HEK293 (cell line): ENCODE results near the gene SCRT2.

Experiments
- CTCF ChIA-PET: fragments of 350-600 bp; formaldehyde crosslinking; extraction: SDS; loops from one replicate; lab custom pipeline; 2021; ENCODE audit warnings: antibody characterized with exemption; lab: Yijun Ruan, JAX
- POLR2A ChIA-PET: fragments of 300-600 bp; formaldehyde crosslinking; extraction: SDS; loops from one replicate; lab custom pipeline; 2020; ENCODE audit warnings: antibody characterized with exemption, inconsistent platforms; lab: Yijun Ruan, JAX
- H3K27ac ChIP-seq: fragments of 200-500 bp; sonication (Bioruptor generic); 2 replicates; pipeline ENCODE4 v1.5.1; 2014; ENCODE audit warnings: low read depth, low read length, control low read depth, inconsistent platforms; ENCODE audit errors: extremely low read depth
- H3K36me3 ChIP-seq, 2 experiments: fragments of 200-500 bp in 1 of 2; sonication (Bioruptor generic) in 1 of 2; 1 replicate in 1 of 2; 2 replicates in 1 of 2; pipeline ENCODE4 v1.5.1; 2014 to 2017; ENCODE audit warnings: inconsistent platforms in 2 of 2, low read length in 2 of 2; ENCODE audit not compliant: control insufficient read depth in 2 of 2, insufficient read depth in 1 of 2
- H3K4me1 ChIP-seq: fragments of 200-500 bp; sonication (Bioruptor generic); 2 replicates; pipeline ENCODE4 v1.5.1; 2014; ENCODE audit warnings: mild to moderate bottlenecking, low read length, inconsistent platforms; ENCODE audit not compliant: control insufficient read depth, insufficient read depth
- H3K4me3 ChIP-seq: 2 replicates; pipeline ENCODE4 v1.5.1; 2011; ENCODE audit warnings: low read depth, mild to moderate bottlenecking, control low read depth, low read length, moderate library complexity
- H3K9me3 ChIP-seq: fragments of 200-500 bp; sonication (Bioruptor generic); 2 replicates; pipeline ENCODE4 v1.5.1; 2014; ENCODE audit warnings: low read depth, low read length, inconsistent platforms; ENCODE audit not compliant: control insufficient read depth, insufficient read depth
- ATF2 ChIP-seq: fragments of 450-650 bp; formaldehyde crosslinking; IDR thresholded peaks from 2 replicates; pipeline ENCODE4 v1.5.1; 2016; ENCODE audit warnings: missing biosample characterization, missing genetic modification characterization, low read depth
- EGR2 ChIP-seq: fragments of 450-650 bp; formaldehyde crosslinking; IDR thresholded peaks from 2 replicates; pipeline ENCODE4 v1.5.1; 2016; ENCODE audit warnings: low read depth, missing biosample characterization, missing genetic modification characterization
- GFI1B ChIP-seq: fragments of 450-650 bp; formaldehyde crosslinking; IDR thresholded peaks from 2 replicates; pipeline ENCODE4 v1.5.1; 2016; ENCODE audit warnings: missing biosample characterization, missing genetic modification characterization
- GLI4 ChIP-seq: fragments of 450-650 bp; formaldehyde crosslinking; IDR thresholded peaks from 2 replicates; pipeline ENCODE4 v1.5.1; 2016; ENCODE audit warnings: missing biosample characterization, missing genetic modification characterization
- PRDM6 ChIP-seq: fragments of 450-650 bp; formaldehyde crosslinking; IDR thresholded peaks from 2 replicates; pipeline ENCODE4 v1.5.1; 2017; ENCODE audit warnings: missing biosample characterization, missing genetic modification characterization
- RBAK ChIP-seq: fragments of 450-650 bp; formaldehyde crosslinking; IDR thresholded peaks from 2 replicates; pipeline ENCODE4 v1.5.1; 2016; ENCODE audit warnings: missing biosample characterization, missing genetic modification characterization
- SCRT2 ChIP-seq: fragments of 450-650 bp; formaldehyde crosslinking; IDR thresholded peaks from 2 replicates; pipeline ENCODE4 v1.5.1; 2016; ENCODE audit warnings: missing biosample characterization, missing genetic modification characterization
- TCF7L2 ChIP-seq: IDR thresholded peaks from 2 replicates; pipeline ENCODE4 v1.6.1; 2011; ENCODE audit warnings: low read depth, mild to moderate bottlenecking, inconsistent platforms, low read length, moderate library complexity, borderline replicate concordance
- ZNF132 ChIP-seq: fragments of 450-650 bp; formaldehyde crosslinking; IDR thresholded peaks from 2 replicates; pipeline ENCODE4 v1.5.1; 2017; ENCODE audit warnings: missing biosample characterization, missing genetic modification characterization, borderline replicate concordance
- ZNF18 ChIP-seq: fragments of 450-650 bp; formaldehyde crosslinking; IDR thresholded peaks from 2 replicates; pipeline ENCODE4 v1.5.1; 2016; ENCODE audit warnings: missing biosample characterization, missing genetic modification characterization
- ZNF354C ChIP-seq: fragments of 450-650 bp; formaldehyde crosslinking; IDR thresholded peaks from 2 replicates; pipeline ENCODE4 v1.5.1; 2016; ENCODE audit warnings: missing biosample characterization, missing genetic modification characterization, low read depth, borderline replicate concordance
- ZNF394 ChIP-seq: fragments of 450-650 bp; formaldehyde crosslinking; IDR thresholded peaks from 2 replicates; pipeline ENCODE4 v1.5.1; 2016; ENCODE audit warnings: missing biosample characterization, missing genetic modification characterization, mild to moderate bottlenecking, moderate library complexity, borderline replicate concordance
- ZNF513 ChIP-seq: fragments of 450-650 bp; IDR thresholded peaks from 2 replicates; pipeline ENCODE4 v1.5.1; 2018; ENCODE audit warnings: missing biosample characterization, missing genetic modification characterization
- ZNF548 ChIP-seq: fragments of 450-650 bp; formaldehyde crosslinking; IDR thresholded peaks from 2 replicates; pipeline ENCODE4 v1.5.1; 2016; ENCODE audit warnings: missing biosample characterization, missing genetic modification characterization
- ZNF549 ChIP-seq: fragments of 450-650 bp; IDR thresholded peaks from 2 replicates; pipeline ENCODE4 v1.5.1; 2018; ENCODE audit warnings: missing biosample characterization, missing genetic modification characterization, mild to moderate bottlenecking, inconsistent platforms, moderate library complexity
- ZNF580 ChIP-seq: fragments of 450-650 bp; formaldehyde crosslinking; IDR thresholded peaks from 2 replicates; pipeline ENCODE4 v1.5.1; 2016; ENCODE audit warnings: missing biosample characterization, missing genetic modification characterization
- ZNF585B ChIP-seq: fragments of 450-650 bp; formaldehyde crosslinking; IDR thresholded peaks from 2 replicates; pipeline ENCODE4 v1.5.1; 2016; ENCODE audit warnings: missing biosample characterization, missing genetic modification characterization
- ZNF621 ChIP-seq: fragments of 450-650 bp; formaldehyde crosslinking; IDR thresholded peaks from 2 replicates; pipeline ENCODE4 v1.5.1; 2017; ENCODE audit warnings: missing biosample characterization, missing genetic modification characterization
- ZNF624 ChIP-seq: fragments of 450-650 bp; formaldehyde crosslinking; IDR thresholded peaks from 2 replicates; pipeline ENCODE4 v1.5.1; 2017; ENCODE audit warnings: missing biosample characterization, missing genetic modification characterization
- ZNF626 ChIP-seq: fragments of 450-650 bp; sonication (Bioruptor Pico); formaldehyde crosslinking; IDR thresholded peaks from 2 replicates; pipeline ENCODE4 v1.5.1; 2018; ENCODE audit warnings: missing biosample characterization, missing genetic modification characterization, inconsistent platforms
- ZNF654 ChIP-seq: fragments of 450-650 bp; formaldehyde crosslinking; IDR thresholded peaks from 2 replicates; pipeline ENCODE4 v1.5.1; 2016; ENCODE audit warnings: low read depth, missing biosample characterization, missing genetic modification characterization
- ZNF707 ChIP-seq: fragments of 450-650 bp; formaldehyde crosslinking; IDR thresholded peaks from 2 replicates; pipeline ENCODE4 v1.5.1; 2016; ENCODE audit warnings: missing biosample characterization, missing genetic modification characterization
- ZNF776 ChIP-seq: fragments of 450-650 bp; formaldehyde crosslinking; IDR thresholded peaks from 2 replicates; pipeline ENCODE4 v1.5.0; 2017; ENCODE audit warnings: missing biosample characterization, missing genetic modification characterization, borderline replicate concordance
- ZNF830 ChIP-seq: fragments of 450-650 bp; IDR thresholded peaks from 2 replicates; pipeline ENCODE4 v1.5.0; 2018; ENCODE audit warnings: missing biosample characterization, missing genetic modification characterization, low read depth, mild to moderate bottlenecking, moderate library complexity
- ZXDB ChIP-seq: fragments of 450-650 bp; formaldehyde crosslinking; IDR thresholded peaks from 2 replicates; pipeline ENCODE4 v1.5.1; 2016; ENCODE audit warnings: missing biosample characterization, missing genetic modification characterization

The SCRT2 gene

GRCh38 chr20:698276-698675 is 22.7 kb upstream of the SCRT2 start:
- Histone ChIP-seq H3K36me3 (no peaks in the 10 kb centered on the region), H3K9me3 (no peaks in the 10 kb centered on the region), H3K27ac (no peak overlapping the region), H3K4me3 (no peak overlapping the region)
- ChIA-PET POLR2A (no interaction called here), CTCF (interaction anchor here (0.8 kb wide), 1 partner anchor 30 kb away, joined by 3 read pairs; no protein-coding TSS in a partner anchor)
- TF ChIP-seq ATF2 (tag by site-specific recombination) (no peak), GFI1B (tag by site-specific recombination) (no peak), SCRT2 (tag by site-specific recombination) (no peak), ZNF354C (no peak), EGR2 (tag by site-specific recombination) (no peak), RBAK (tag by site-specific recombination) (no peak), ZXDB (tag by site-specific recombination) (no peak), ZNF624 (tag by site-specific recombination) (no peak), ZNF585B (no peak), ZNF549 (tag by site-specific recombination) (no peak), ZNF513 (tag by site-specific recombination) (no peak), PRDM6 (tag by site-specific recombination) (no peak), ZNF580 (tag by site-specific recombination) (no peak)
- TF ChIP-seq, all 188 proteins: peak for 0
- H3K4me1 ChIP-seq: no peaks in the 10 kb centered on the region

GRCh38 chr20:697826-698225 is 22.2 kb upstream of the SCRT2 start:
- ChIA-PET CTCF (no interaction called here), POLR2A (no interaction called here)
- Histone ChIP-seq H3K4me3 (no peak overlapping the region), H3K4me1 (no peaks in the 10 kb centered on the region), H3K9me3 (no peaks in the 10 kb centered on the region), H3K27ac (no peak overlapping the region), H3K36me3 (no peaks in the 10 kb centered on the region)
- TF ChIP-seq ZNF621 (tag by site-specific recombination) (no peak), ZNF132 (tag by site-specific recombination) (no peak), ZNF394 (tag by site-specific recombination) (no peak), ZNF626 (tag by site-specific recombination) (no peak), ZNF830 (tag by site-specific recombination) (no peak), ZNF654 (tag by site-specific recombination) (no peak), ZNF776 (tag by site-specific recombination) (no peak), ZNF548 (tag by site-specific recombination) (no peak), ZNF549 (tag by site-specific recombination) (no peak), ZNF18 (tag by site-specific recombination) (no peak), TCF7L2 (no peak), ZNF707 (tag by site-specific recombination) (no peak), GLI4 (no peak)
